ENCODE results near the gene MSANTD2.

The MSANTD2 gene

GRCh38 chr11:124763156-124763947 is 36.9 kb downstream of the MSANTD2 start:
- Histone ChIP-seq H3K9me3 (ENCODE audit: severe bottlenecking) (no peaks in the 10 kb centered on the region), H3K27ac (ENCODE audit: poor library complexity, severe bottlenecking) (no peak overlapping the region), H3K36me3 (ENCODE audit: low read depth) (peaks cover 18% of the 10 kb centered on the region), H3K4me1 (ENCODE audit: insufficient read depth, poor library complexity, severe bottlenecking) (peaks cover 2% of the 10 kb centered on the region), H3K27me3 (ENCODE audit: insufficient read depth, poor library complexity, severe bottlenecking) (peaks cover 23% of the 10 kb centered on the region), H3K4me3 (ENCODE audit: severe bottlenecking) (peak overlapping the region; percentile 35)
- DNase-seq (ENCODE audit: low spot score) (peak; percentile 75), ATAC-seq (ENCODE audit: low read depth) (peak; percentile 47)
- TF ChIP-seq CTCF (IDR thresholded peaks at IDR 0.05; ENCODE audit: poor library complexity, severe bottlenecking): peak; percentile 85

- Histone ChIP-seq H3K4me1 (ENCODE audit: insufficient read depth, poor library complexity, severe bottlenecking) (peaks cover 9% of the 10 kb centered on the region), H3K27me3 (ENCODE audit: insufficient read depth, poor library complexity, severe bottlenecking) (peaks cover 27% of the 10 kb centered on the region), H3K27ac (ENCODE audit: poor library complexity, severe bottlenecking) (no peak overlapping the region), H3K9me3 (ENCODE audit: severe bottlenecking) (no peaks in the 10 kb centered on the region), H3K4me3 (ENCODE audit: severe bottlenecking) (peak overlapping the region; percentile 35), H3K36me3 (ENCODE audit: low read depth) (peaks cover 14% of the 10 kb centered on the region)
- peak; percentile 22 for ATAC-seq (ENCODE audit: low read depth)
- DNase-seq (ENCODE audit: low spot score): no peak
- TF ChIP-seq CTCF (IDR thresholded peaks at IDR 0.05; ENCODE audit: poor library complexity, severe bottlenecking): no peak
These were observed 37.5 kb downstream of the MSANTD2 start for GRCh38 chr11:124762624-124763155.

GRCh38 chr11:124762105-124762623 is 38.0 kb downstream of the MSANTD2 start, which contains the start of gene ESAM:
Gene ESAM, minus strand, starts transcription at chr11:124762290. Its CDS starts 136 bp downstream, at chr11:124762154.
- Histone ChIP-seq H3K4me1 (ENCODE audit: insufficient read depth, poor library complexity, severe bottlenecking) (peaks cover 9% of the 10 kb centered on the region), H3K27me3 (ENCODE audit: insufficient read depth, poor library complexity, severe bottlenecking) (peaks cover 27% of the 10 kb centered on the region), H3K36me3 (ENCODE audit: low read depth) (peaks cover 10% of the 10 kb centered on the region), H3K4me3 (ENCODE audit: severe bottlenecking) (peak within 1 kb of the TSS; percentile 35), H3K27ac (ENCODE audit: poor library complexity, severe bottlenecking) (no peak within 1 kb of the TSS), H3K9me3 (ENCODE audit: severe bottlenecking) (no peaks in the 10 kb centered on the region)
- ATAC-seq (ENCODE audit: low read depth) (peak; percentile 43), DNase-seq (ENCODE audit: low spot score) (no peak)
- TF ChIP-seq CTCF (IDR thresholded peaks at IDR 0.05; ENCODE audit: poor library complexity, severe bottlenecking): no peak

GRCh38 chr11:124761301-124762104 is 38.7 kb downstream of the MSANTD2 start:
- ATAC-seq (ENCODE audit: low read depth) (no peak), DNase-seq (ENCODE audit: low spot score) (no peak)
- H3K9me3 ChIP-seq (ENCODE audit: severe bottlenecking): no peaks in the 10 kb centered on the region
- peaks cover 27% of the 10 kb centered on the region for H3K27me3 ChIP-seq (ENCODE audit: insufficient read depth, poor library complexity, severe bottlenecking)
- peak overlapping the region; percentile 35 for H3K4me3 ChIP-seq (ENCODE audit: severe bottlenecking)
- no peak overlapping the region for H3K27ac ChIP-seq (ENCODE audit: poor library complexity, severe bottlenecking)
- H3K36me3 ChIP-seq (ENCODE audit: low read depth): peaks cover 3% of the 10 kb centered on the region
- TF ChIP-seq CTCF (IDR thresholded peaks at IDR 0.05; ENCODE audit: poor library complexity, severe bottlenecking): no peak
- H3K4me1 ChIP-seq (ENCODE audit: insufficient read depth, poor library complexity, severe bottlenecking): peaks cover 9% of the 10 kb centered on the region
